Activated CD4-positive, alpha-beta T cell treated with anti-CD3 and anti-CD28 coated beads, Interleukin-10, Interleukin-2, amounts not matched to agents 100 ng/mL and 50 ng/mL, durations not matched to agents 16 hours and 8 hours (primary cell): ENCODE results near the gene SULT1C3.
"Not testable (repeated sequence)": the region's sequence is repeated elsewhere in the genome, so short reads cannot be mapped to it uniquely, and the experiment has no call there.

Source experiments
- DNase-seq: peaks from one replicate; pipeline ENCODE4 v3.0.0-alpha.2; 2020

The SULT1C3 gene

GRCh38 chr2:108253106-108253505, 13.3 kb downstream of the SULT1C3 start:
- no peak for DNase-seq

- no peak for DNase-seq
Measured at GRCh38 chr2:108257757-108258331, 18.1 kb downstream of the SULT1C3 start.

- no peak for DNase-seq
Measured at GRCh38 chr2:108260773-108261172, 21.0 kb downstream of the SULT1C3 start.

GRCh38 chr2:108262036-108262435, 22.3 kb downstream of the SULT1C3 start:
- DNase-seq = no peak

- DNase-seq = no peak
Measured at GRCh38 chr2:108263401-108263800, 23.6 kb downstream of the SULT1C3 start.

GRCh38 chr2:108266218-108266617, 26.4 kb downstream of the SULT1C3 start:
- no peak for DNase-seq

DNA sequence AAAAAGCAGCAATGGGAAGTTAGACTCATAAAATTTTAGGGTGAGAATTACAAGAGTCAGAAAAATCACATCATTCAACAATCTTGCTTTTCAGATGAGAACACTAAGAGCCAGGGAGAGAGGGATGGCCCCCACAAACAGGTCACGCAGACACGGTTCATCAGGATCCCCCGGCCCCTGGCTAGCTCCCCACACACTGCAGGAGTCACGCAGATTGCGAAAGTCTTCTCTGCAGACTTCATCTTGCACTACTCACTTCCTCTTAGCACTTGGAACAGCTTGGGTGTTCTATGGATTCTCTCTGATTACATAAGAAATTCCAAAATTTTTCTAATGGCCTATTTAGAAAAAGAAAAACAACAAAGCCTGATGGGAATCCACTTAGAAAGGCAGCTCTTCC, 27.3 kb downstream of the SULT1C3 start:
- no peak for DNase-seq

DNA sequence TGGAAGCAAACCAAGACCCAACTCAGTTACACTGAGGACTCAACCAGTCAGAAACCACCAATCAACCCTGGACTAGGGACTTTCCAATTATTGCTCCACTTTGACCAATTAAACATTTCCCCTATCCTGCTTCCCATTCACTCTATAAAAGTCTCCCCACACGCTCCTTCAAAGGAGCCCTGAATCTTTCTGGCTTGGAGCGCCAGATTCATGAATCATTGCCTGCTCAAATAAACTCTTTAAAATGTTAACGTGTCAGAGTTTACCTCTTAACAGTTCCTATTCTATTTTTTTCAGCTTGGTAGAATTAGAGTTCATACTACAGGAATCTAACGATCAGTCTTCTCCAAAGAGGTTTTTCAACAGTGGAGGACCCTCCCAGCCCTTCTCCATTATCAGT, 28.2 kb downstream of the SULT1C3 start:
- DNase-seq = no peak

DNA sequence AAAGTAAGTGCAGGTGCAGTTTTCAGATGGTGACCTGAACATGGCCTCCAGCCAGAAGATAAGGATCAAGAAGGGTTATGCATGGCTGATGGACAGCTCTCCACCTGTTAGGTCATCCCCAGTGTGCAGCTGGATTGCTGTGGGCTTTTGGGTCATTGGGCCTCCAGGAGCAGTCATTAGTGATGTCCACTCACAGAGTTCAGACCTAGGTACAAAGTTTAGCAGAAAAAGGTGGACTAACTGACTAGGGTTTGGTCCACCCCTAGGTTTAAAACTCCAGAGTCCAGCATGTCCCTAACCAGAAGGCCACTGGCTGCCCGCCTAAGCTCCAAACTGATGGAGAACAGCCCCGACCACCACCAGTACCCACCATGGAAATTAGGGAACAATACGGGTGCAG, 30.6 kb downstream of the SULT1C3 start:
- no peak for DNase-seq

GRCh38 chr2:108270768-108271506, 31.2 kb downstream of the SULT1C3 start:
- no peak for DNase-seq

DNA sequence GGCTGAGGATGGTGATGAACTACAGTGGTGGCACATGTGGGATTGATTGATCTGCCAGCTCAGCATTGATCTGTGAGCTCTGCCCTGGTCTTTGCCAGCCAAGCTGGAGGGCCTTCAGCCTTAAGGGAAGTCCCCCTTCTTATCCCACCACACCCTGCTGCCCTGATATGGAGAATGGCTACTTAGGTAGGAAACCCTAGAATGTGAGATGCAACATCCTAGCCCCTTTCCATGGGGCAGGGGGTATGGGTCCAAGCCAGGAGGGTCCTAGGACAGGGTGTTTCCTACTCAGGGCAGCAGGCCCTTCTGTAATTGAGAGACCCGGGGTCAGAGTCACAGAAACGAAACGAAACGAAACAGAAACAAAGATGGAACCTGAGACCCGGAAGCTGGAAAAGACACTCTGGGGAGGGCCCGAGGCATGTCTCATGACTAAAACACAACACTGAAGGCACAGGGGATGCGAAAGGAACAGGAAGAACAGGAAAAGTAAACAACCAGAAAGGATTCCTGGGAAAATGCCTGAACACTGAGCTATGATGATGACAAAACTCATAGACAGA, 32.0 kb downstream of the SULT1C3 start:
- no peak for DNase-seq

DNA sequence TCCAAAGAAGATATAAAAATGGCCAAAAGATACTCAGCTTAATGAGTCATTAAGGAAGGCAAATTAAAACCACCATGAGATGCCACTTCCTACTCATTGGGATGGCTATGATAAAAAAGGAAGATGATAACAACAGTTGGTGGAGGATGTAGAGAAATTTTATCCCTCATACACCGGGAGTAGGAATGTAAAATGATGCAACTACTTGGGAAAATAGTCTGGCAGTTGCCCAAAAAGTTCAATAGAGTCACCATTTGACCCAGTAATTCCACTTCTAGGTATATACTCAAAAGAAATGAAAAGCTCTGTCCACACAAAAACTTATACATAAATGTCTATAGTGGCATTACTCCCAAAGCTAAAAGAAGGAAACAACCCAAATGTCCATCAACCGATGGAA, 38.9 kb downstream of the SULT1C3 start:
- no peak for DNase-seq

DNA sequence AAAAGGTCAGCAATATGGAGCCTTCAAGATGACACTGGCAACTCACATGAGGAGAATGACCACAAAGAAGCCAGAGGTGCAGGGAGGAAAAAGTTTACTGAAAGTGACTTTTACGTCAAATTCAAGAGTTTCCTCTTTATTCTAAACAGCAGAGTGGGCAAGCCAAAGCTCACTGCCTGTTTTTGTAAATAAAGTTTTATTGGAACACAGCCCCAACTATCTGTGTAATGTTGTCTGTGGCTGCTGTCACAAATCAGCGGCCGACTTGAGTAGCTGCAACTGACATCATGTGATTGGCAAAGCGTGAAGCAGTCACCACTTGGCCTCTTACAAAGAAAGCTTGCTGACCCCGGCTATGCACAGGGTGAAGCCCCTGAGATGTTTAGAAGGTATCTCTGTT, 39.7 kb downstream of the SULT1C3 start:
- DNase-seq = no peak

DNA sequence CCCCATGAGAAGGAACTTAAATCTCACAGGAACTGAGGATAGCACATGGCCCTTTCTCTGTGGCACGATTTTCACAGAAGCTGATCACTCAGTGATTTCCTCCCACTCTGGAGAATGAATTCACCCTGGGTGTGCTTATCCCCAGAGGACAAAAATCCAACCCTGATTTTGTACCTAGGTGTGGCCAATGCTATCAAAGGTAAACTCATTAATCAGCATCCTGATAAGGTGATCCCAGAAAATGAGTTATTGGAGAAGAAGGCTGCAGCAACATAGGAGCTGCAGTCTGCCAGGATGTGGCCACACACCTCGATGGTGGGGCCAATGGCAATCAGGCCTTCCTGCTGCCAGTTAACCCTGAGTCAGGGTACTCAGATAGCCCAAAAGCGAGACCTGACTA, 40.7 kb downstream of the SULT1C3 start:
- DNase-seq = no peak

GRCh38 chr2:108284566-108284965, 44.8 kb downstream of the SULT1C3 start:
- DNase-seq = not testable (repeated sequence)

DNA sequence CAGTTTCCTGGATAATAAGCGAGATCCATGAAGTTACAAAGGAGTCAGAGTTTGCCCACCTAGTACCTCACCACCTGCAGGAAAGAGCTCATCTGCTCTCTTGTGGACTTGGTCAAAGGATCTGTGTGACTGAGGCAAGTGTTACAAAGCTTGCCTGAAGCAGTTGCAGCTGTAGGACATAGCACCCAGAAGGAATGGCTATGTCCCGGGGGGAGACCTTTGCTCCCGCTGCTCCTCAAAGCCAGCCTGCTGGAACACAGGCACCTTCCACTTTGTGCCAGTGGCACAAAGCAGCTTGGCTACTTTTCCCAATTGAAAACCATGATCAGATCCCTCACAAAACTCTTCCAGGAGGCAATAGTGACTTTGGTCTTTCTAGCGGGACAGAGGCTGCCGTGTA, 45.8 kb downstream of the SULT1C3 start:
- DNase-seq = no peak

GRCh38 chr2:108287169-108287568, 47.4 kb downstream of the SULT1C3 start:
- no peak for DNase-seq

GRCh38 chr2:108288534-108289106, 48.9 kb downstream of the SULT1C3 start, which contains the start of gene SULT1C2:
TSS of gene SULT1C2 (plus strand) at chr2:108288895. CDS start at chr2:108293668, 4,773 bp downstream.
- no peak for DNase-seq

- DNase-seq = no peak
Measured at GRCh38 chr2:108293850-108294249, 54.1 kb downstream of the SULT1C3 start.

GRCh38 chr2:108297436-108298141, 57.8 kb downstream of the SULT1C3 start:
- DNase-seq = no peak

DNA sequence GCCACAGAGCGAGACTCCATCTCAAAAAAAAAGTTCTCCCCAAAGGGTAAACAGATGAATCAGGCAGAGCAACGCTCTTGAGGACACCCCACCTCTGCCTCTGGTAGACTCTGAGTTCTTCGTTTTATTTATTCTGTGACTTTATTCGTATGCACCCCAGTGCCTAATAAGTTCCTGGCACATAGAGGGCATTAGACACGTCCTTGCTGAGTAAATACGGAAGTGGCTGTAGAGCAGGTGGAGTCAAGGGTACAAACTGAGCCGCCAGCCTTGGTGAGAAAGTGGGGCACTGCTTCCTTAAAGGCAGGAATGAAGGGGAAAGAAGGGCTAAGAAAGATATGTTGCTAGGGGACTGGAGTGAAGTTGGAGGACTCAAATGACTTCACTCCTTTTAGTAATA, 61.8 kb downstream of the SULT1C3 start:
- DNase-seq = no peak

GRCh38 chr2:108304975-108305374, 65.2 kb downstream of the SULT1C3 start:
- DNase-seq = peak; percentile 7

- DNase-seq = no peak
Measured at GRCh38 chr2:108305901-108306300, 66.1 kb downstream of the SULT1C3 start.
